Neural crest cell (in vitro differentiated cells): ENCODE measurements around the gene WBP1. TPM values are rescaled to one million over a fixed set of nuclear protein-coding genes. Genes with fewer than 3 reads are reported as not detected.

Source experiments
- DNase-seq: peaks from one replicate; pipeline ENCODE4 v3.0.0; 2021; ENCODE audit warnings: low read depth, mixed read lengths, low spot score
- H3K27ac Mint-ChIP-seq: one replicate; pipeline ENCODE4 v1.8.0; 2021; ENCODE audit warnings: mild to moderate bottlenecking, mixed read lengths; ENCODE audit not compliant: unreplicated experiment
- H3K27me3 Mint-ChIP-seq: 2 replicates; pipeline ENCODE4 v1.8.0; 2021; ENCODE audit warnings: low read depth, mild to moderate bottlenecking, mixed read lengths
- H3K36me3 Mint-ChIP-seq: 2 replicates; pipeline ENCODE4 v1.8.0; 2021; ENCODE audit warnings: low read depth, mild to moderate bottlenecking, mixed read lengths
- H3K4me1 Mint-ChIP-seq: 2 replicates; pipeline ENCODE4 v1.8.0; 2021; ENCODE audit warnings: mixed read lengths
- H3K4me3 Mint-ChIP-seq: one replicate; pipeline ENCODE4 v1.8.0; 2021; ENCODE audit warnings: mild to moderate bottlenecking, mixed read lengths
- H3K9me3 Mint-ChIP-seq: 2 replicates; pipeline ENCODE4 v1.8.0; 2021; ENCODE audit warnings: mixed read lengths
- total RNA-seq: library from RNA; stranded (reverse); gene quantifications from 2 replicates; pipeline ENCODE4 v1.2.1, GENCODE V29; 2021
- TF ChIP-seq, protein P1 (sequence below): fragments of 200-600 bp; sonication (generic); conservative IDR thresholded peaks from 2 replicates; pipeline ENCODE4 v1.5.0; 2021; ENCODE audit warnings: antibody characterized with exemption, mild to moderate bottlenecking

Gene WBP1
- total RNA-seq, 1 donor from 2014 or later = 86.7 TPM

DNA sequence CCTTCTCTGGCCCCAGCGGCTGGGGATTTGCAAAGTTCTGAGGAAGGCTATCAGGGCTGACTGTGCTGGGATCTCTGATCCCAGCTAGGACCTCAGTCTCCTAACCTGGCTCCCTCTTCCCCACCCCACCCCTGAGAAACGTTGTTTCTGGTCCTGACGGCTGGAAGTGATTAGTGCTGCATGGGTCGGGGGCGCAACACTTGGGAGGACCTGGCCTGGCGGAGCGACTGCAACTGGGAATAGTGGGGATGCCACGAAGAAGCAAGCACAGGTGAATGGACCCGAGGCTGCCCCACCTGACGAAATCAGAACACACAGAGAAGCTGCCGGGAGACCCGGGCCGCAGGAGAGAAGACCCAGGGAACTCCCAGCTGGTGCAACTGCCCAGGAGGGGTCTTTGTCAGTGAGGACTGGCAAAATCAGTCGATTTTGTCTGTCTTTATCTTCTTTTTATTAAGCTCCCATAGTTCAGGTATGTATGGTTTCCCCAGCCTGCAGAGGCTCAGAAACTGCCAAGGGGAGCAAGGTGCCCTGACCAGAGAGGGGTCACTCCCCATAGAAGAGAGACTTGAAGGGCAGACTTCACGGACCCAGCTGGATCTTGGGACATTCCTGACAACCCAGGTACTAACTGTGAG is 41.8 kb downstream of the WBP1 start:
- TF ChIP-seq, protein P1, sequence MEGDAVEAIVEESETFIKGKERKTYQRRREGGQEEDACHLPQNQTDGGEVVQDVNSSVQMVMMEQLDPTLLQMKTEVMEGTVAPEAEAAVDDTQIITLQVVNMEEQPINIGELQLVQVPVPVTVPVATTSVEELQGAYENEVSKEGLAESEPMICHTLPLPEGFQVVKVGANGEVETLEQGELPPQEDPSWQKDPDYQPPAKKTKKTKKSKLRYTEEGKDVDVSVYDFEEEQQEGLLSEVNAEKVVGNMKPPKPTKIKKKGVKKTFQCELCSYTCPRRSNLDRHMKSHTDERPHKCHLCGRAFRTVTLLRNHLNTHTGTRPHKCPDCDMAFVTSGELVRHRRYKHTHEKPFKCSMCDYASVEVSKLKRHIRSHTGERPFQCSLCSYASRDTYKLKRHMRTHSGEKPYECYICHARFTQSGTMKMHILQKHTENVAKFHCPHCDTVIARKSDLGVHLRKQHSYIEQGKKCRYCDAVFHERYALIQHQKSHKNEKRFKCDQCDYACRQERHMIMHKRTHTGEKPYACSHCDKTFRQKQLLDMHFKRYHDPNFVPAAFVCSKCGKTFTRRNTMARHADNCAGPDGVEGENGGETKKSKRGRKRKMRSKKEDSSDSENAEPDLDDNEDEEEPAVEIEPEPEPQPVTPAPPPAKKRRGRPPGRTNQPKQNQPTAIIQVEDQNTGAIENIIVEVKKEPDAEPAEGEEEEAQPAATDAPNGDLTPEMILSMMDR = no peak
- H3K36me3 Mint-ChIP-seq = peaks cover 14% of the 10 kb centered on the region
- H3K27ac Mint-ChIP-seq = no peak overlapping the region
- peak overlapping the region; percentile 74 for H3K4me3 Mint-ChIP-seq
- H3K4me1 Mint-ChIP-seq = peaks cover 24% of the 10 kb centered on the region
- DNase-seq = no peak
- H3K27me3 Mint-ChIP-seq = peaks cover 99% of the 10 kb centered on the region
- no peaks in the 10 kb centered on the region for H3K9me3 Mint-ChIP-seq

DNA sequence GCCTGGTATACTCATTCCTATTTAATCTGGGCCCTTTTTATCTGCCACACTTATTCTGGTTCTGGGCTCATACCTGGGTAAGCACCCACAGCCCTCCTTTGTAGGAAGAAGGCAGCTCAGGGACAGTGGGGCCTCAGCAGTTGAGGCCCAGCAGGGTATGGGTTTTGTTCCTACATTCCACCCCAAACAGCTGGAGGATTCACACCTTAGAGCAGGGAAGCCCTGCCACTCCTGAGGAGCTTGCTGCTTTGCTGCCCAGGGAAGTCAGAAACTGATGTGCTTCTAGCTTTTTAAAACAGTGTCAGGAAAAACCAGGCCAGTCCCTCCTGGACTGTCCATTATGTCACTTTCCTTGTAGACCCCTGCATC is 42.3 kb downstream of the WBP1 start:
- TF ChIP-seq, protein P1 = no peak
- H3K27ac Mint-ChIP-seq = no peak overlapping the region
- H3K36me3 Mint-ChIP-seq = peaks cover 19% of the 10 kb centered on the region
- peaks cover 99% of the 10 kb centered on the region for H3K27me3 Mint-ChIP-seq
- no peak for DNase-seq
- peaks cover 27% of the 10 kb centered on the region for H3K4me1 Mint-ChIP-seq
- peak overlapping the region; percentile 74 for H3K4me3 Mint-ChIP-seq
- no peaks in the 10 kb centered on the region for H3K9me3 Mint-ChIP-seq

DNA sequence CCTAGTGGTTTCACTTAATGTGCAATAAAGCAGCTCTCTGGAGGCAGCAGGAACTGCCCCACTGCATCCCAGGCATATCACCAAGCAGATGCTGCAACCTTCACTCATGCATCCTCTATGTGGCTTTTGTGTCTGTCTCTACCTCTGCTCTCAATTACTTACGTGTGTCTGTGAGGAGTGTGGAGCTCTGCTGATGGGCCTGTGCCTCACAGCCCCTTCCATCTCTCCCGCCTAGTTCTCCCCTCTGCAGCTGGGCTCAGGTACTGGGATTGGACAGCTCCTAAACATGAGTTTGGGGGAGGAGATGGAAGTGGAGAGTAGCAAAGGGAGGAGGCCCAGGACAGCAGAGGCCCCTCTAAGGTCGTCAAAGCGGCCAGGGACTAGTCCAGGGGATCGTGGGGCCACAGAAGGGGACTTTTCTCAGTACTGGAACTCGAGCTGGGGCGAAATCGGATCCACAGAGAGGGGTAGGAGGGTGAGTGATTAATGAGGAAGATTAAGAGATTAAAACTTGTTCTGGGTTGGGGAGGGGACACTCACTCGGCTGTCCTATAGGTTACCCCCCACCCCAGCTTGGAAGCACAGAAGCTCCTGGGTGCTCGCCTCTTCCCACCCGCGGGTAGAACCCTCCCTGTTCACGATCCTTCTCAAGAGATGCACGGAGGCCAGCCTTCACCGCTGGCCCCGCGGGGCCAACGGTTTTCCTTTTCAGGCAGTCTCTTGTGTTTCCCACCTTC is 43.3 kb downstream of the WBP1 start:
- Mint-ChIP-seq H3K4me1 (peaks cover 28% of the 10 kb centered on the region), H3K4me3 (peak overlapping the region; percentile 74), H3K27me3 (peaks cover 92% of the 10 kb centered on the region), H3K36me3 (peaks cover 17% of the 10 kb centered on the region), H3K9me3 (no peaks in the 10 kb centered on the region), H3K27ac (no peak overlapping the region)
- no peak for DNase-seq
- TF ChIP-seq, protein P1 = no peak

DNA sequence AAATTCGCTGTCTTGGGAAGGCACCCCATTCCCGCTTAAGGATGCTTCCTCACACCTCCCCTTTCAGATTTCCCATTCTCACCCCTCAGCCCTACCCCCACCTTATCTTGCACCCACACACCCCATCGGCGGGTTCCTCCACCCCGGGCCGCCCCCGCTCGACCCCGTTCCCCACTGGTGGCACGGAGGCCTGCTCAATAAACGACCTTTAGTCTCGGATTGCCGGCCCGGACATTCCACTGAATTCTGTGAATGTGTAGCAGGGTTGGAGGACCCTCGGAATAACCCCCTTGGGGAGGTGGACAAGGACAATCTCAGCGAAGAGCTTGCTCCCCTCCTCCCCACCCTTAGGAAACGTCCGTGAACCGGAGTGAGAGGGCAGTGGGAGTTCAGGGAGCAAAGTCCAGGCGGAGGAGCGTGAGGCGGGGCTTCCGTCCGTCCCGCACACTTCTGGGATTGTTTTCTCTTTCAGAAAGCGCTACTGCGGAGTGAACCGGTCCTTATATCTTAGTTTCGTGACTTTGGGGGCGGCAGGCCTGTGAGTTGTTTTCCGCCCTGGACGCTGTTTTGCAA is 44.0 kb downstream of the WBP1 start:
- Mint-ChIP-seq H3K4me3 (peak overlapping the region; percentile 74), H3K9me3 (no peaks in the 10 kb centered on the region), H3K36me3 (peaks cover 20% of the 10 kb centered on the region), H3K27ac (no peak overlapping the region), H3K4me1 (peaks cover 35% of the 10 kb centered on the region), H3K27me3 (peaks cover 92% of the 10 kb centered on the region)
- TF ChIP-seq, protein P1 = no peak
- DNase-seq = no peak

DNA sequence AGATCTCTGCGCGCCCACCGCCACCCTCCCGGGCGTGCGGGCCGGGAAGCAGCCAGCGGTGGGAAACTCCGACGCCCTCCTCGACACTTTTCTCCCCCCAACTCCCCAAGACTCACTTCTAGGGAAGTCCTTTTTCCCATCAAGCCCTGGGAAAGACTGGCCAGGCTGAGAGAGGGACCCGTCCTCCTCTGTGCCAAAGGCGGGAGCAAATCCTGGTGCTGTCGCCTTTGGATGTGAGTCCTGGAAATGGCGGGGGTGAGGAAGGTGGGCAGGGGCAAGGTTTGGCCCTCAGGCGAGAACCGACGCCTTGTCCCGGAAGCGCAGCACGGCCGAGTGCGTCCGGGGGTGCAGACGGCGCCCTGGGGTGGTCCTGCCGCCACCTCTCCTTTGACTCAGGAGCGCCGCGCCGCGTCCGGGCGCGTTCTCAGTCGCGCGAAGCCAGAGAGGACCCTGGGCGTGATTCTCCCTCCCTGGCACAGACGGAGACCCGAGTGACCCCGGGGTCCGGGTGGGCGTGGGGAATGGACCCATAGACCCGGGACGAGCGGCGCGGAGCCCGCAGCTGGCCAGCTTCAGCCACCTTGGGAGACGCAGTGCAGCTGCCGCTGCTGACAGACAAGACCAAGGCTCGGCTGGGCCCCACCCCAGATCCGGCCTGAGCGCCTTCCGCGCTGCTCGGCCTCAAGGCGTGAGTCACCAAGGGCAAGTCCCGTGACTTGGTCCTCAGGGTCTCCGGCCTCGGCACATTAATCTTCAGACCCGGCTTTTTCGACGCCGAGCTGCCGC is 44.7 kb downstream of the WBP1 start:
- TF ChIP-seq, protein P1 = peak; percentile 40
- DNase-seq = peak; percentile 37
- H3K4me1 Mint-ChIP-seq = peaks cover 40% of the 10 kb centered on the region
- no peak overlapping the region for H3K27ac Mint-ChIP-seq
- H3K9me3 Mint-ChIP-seq = no peaks in the 10 kb centered on the region
- peak overlapping the region; percentile 74 for H3K4me3 Mint-ChIP-seq
- H3K36me3 Mint-ChIP-seq = peaks cover 20% of the 10 kb centered on the region
- H3K27me3 Mint-ChIP-seq = peaks cover 91% of the 10 kb centered on the region
